Measurements from ENCODE around the gene PLCB1. TPM values are rescaled to one million over a fixed set of nuclear protein-coding genes. Genes with fewer than 3 reads are reported as not detected.

Gene PLCB1
- total and polyA plus RNA-seq, 7 donors: 1.5 to 10.7 (median 4.2) TPM

GRCh38 chr20:8265588-8265987 lies 133.5 kb downstream of the PLCB1 start:
- H3K36me3 ChIP-seq (ENCODE audit: insufficient read depth in 1 of 2, low read depth in 1 of 2): no peaks in the 10 kb centered on the region
- H3K27me3 ChIP-seq (ENCODE audit: insufficient read depth in 3 of 3, low read length in 2 of 3): no peaks in the 10 kb centered on the region
- ATAC-seq (no peak), DNase-seq (no peak)
- no peaks in the 10 kb centered on the region for H3K9me3 ChIP-seq
- no peak for TF ChIP-seq CTCF (IDR thresholded peaks at IDR 0.05)
- H3K4me1 ChIP-seq: no peaks in the 10 kb centered on the region
- no peak overlapping the region for H3K27ac ChIP-seq
- intact Hi-C loops (cut with DNase I): no loop called here
- no peak overlapping the region for H3K4me3 ChIP-seq

GRCh38 chr20:8267009-8267408 lies 134.9 kb downstream of the PLCB1 start:
- Histone ChIP-seq H3K4me3 (no peak overlapping the region), H3K27me3 (ENCODE audit: insufficient read depth in 3 of 3, low read length in 2 of 3) (no peaks in the 10 kb centered on the region), H3K4me1 (no peaks in the 10 kb centered on the region), H3K36me3 (ENCODE audit: insufficient read depth in 1 of 2, low read depth in 1 of 2) (no peaks in the 10 kb centered on the region), H3K27ac (no peak overlapping the region), H3K9me3 (no peaks in the 10 kb centered on the region)
- ATAC-seq (no peak), DNase-seq (no peak)
- 77 to 96% (median 95%) methylated on average over 6 of the region's 6 CpGs for whole genome bisulfite sequencing, 3 donors
- no peak for TF ChIP-seq CTCF (IDR thresholded peaks at IDR 0.05)
- intact Hi-C loops (cut with DNase I): no loop called here

GRCh38 chr20:8271727-8272126 lies 139.7 kb downstream of the PLCB1 start:
- H3K4me1 ChIP-seq: no peaks in the 10 kb centered on the region
- no peaks in the 10 kb centered on the region for H3K27me3 ChIP-seq (ENCODE audit: insufficient read depth in 3 of 3, low read length in 2 of 3)
- H3K27ac ChIP-seq: no peak overlapping the region
- intact Hi-C loops (cut with DNase I): no loop called here
- H3K9me3 ChIP-seq: no peaks in the 10 kb centered on the region
- ATAC-seq (no peak), DNase-seq (no peak)
- WGBS, 3 donors: 72 to 76% (median 74%) methylated on average over 2 of the region's 2 CpGs
- H3K36me3 ChIP-seq (ENCODE audit: insufficient read depth in 1 of 2, low read depth in 1 of 2): no peaks in the 10 kb centered on the region
- H3K4me3 ChIP-seq: no peak overlapping the region
- TF ChIP-seq CTCF (IDR thresholded peaks at IDR 0.05): no peak

DNA sequence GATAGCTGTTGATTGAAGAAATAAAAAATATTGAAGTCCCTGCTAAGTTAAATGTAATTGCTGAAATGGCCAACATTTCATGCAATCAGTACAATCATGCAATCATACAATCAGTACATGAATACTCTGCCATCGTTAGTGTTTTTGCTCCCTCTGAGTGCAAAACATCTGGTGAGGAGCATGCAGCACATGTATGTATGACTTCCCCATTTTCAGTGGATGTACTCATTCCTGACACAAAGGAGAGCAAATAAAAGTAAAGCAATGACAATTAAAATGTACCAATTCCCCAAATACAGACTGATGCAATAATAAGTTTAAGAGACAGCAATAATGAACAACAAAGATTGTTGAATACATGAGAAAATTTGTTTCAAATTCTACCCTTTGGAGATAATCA lies 140.7 kb downstream of the PLCB1 start:
- 69 to 87% (median 82%) methylated on average over 1 of the region's 1 CpG for WGBS, 3 donors
- DNase-seq (no peak), ATAC-seq (no peak)
- Histone ChIP-seq H3K27ac (no peak overlapping the region), H3K27me3 (ENCODE audit: insufficient read depth in 3 of 3, low read length in 2 of 3) (no peaks in the 10 kb centered on the region), H3K9me3 (no peaks in the 10 kb centered on the region), H3K4me3 (no peak overlapping the region), H3K36me3 (ENCODE audit: insufficient read depth in 1 of 2, low read depth in 1 of 2) (no peaks in the 10 kb centered on the region), H3K4me1 (no peaks in the 10 kb centered on the region)
- intact Hi-C loops (cut with DNase I): no loop called here
- no peak for TF ChIP-seq CTCF (IDR thresholded peaks at IDR 0.05)

GRCh38 chr20:8284902-8285301 lies 152.8 kb downstream of the PLCB1 start:
- intact Hi-C loops (cut with DNase I): no loop called here
- Histone ChIP-seq H3K4me1 (no peaks in the 10 kb centered on the region), H3K27me3 (ENCODE audit: insufficient read depth in 3 of 3, low read length in 2 of 3) (no peaks in the 10 kb centered on the region), H3K4me3 (no peak overlapping the region), H3K27ac (no peak overlapping the region), H3K9me3 (no peaks in the 10 kb centered on the region), H3K36me3 (ENCODE audit: insufficient read depth in 1 of 2, low read depth in 1 of 2) (no peaks in the 10 kb centered on the region)
- ATAC-seq (no peak), DNase-seq (no peak)
- TF ChIP-seq CTCF (IDR thresholded peaks at IDR 0.05): no peak
- 83 to 85% (median 84%) methylated on average over 2 of the region's 2 CpGs for WGBS, 3 donors
